ENCODE results near the gene CHD1L.
"Not testable (repeated sequence)": the region's sequence is repeated elsewhere in the genome, so short reads cannot be mapped to it uniquely, and the experiment has no call there.

CHD1L gene

GRCh38 chr1:147235822-147236221, 6.7 kb upstream of the CHD1L start:
- no peak for DNase-seq

- DNase-seq, result no peak
Measured at GRCh38 chr1:147236448-147236847, 6.0 kb upstream of the CHD1L start.

GRCh38 chr1:147236959-147237791, 5.3 kb upstream of the CHD1L start:
- no peak for DNase-seq

- DNase-seq, result no peak
Measured at GRCh38 chr1:147238053-147238902, 4.2 kb upstream of the CHD1L start.

DNA sequence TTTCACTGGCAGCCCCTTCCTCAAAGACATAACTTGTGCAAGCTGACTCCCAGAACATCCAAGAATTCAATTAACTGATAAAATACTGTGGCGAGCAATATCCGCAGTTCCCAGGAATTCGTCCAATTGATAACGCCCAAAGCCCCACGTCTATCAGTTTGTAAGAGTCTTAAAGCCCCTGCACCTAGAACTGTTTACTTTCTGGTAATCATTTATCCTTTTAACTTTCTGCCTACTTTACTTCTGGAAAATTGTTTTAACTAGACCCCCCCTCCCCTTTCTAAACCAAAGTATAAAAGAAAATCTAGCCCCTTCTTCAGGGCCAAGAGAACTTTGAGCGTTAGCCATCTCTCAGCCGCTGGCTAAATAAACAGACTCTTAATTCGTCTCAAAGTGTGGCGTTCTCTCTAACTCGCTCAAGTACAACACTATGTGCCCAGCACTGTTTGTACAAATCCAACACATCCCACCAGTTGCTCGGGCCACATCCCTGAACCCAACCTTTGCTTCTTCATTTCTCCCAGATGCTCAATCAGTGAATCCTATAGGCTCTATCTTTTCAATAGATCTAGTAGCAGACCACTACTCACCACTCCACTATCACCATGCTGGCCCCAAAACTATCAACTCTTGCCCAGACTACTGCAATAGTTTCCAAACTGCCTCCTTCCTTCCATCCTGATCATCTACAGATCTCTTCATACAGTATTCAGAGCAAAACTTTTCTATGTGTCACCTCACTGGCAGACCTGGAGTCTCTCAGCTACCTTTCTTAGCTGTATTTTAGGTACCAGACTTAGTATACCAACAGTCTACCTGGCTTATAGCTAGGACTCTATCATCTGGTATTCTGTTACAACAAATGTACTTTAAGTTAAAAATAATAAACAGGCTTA, 3.3 kb upstream of the CHD1L start:
- no peak for DNase-seq

DNA sequence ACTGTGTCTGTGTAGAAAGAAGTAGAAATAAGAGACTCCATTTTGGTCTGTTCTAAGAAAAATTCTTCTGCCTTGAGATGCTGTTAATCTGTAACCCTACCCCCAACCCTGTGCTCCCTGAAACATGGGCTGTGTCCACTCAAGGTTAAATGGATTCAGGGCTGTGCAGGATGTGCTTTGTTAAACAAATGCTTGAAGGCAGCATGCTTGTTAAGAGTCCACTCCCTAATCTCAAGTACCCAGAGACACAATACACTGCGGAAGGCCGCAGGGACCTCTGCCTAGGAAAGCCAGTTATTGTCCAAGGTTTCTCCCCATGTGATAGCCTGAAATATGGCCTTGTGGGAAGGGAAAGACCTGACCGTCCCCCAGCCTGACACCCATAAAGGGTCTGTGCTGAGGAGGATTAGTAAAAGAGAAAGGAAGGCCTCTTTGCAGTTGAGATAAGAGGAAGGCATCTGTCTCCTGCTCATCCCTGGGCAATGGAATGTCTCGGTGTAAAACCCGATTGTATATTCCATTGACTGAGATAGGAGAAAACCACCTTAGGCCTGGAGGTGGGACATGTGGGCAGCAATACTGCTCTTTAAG, 2.3 kb upstream of the CHD1L start:
- DNase-seq, result not testable (repeated sequence)

- DNase-seq, result no peak
Measured at GRCh38 chr1:147241934-147242448, 493 bp upstream of the CHD1L start.

DNA sequence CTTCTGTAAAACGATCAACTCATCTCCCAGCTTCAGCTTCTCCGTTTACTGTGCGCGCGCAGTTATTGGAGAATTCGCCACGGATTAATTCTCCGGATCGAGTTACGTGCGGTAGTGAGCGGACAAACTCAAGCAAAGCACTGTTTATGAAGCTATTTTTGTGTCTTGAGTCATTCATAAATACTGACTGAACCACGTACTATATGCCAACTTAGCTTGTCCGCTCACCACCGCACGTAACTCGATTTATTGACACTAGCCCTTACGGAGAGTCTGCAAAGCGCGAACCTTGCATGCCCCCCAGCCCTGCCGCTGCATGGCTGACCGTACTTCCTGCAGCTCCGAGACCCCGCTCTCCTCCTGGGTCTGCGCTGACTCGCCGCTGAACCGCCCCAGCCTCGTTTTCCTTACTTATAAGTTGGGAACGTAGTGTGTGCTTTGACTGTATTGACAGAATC, 773 bp downstream of the CHD1L start:
- peak; percentile 29 to 42 for DNase-seq

DNA sequence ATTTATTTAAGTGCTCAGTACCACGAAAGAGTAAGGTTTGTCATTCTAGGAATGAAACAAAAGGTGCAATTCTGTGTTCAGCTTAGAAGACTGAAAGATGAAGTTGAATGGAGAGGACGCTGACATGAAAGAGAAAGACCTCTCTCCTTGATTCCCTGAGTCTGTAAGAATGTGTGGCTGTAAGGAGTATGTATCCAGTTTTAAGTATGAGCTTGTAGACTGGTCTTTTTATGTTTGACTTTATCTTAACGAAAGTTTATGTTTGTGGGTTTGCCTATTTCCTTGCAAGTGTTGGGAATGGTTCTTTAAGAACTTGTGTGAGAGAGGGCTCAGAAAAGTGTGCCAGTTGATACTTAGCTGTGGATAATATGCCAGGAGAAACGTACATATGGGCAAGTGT, 1.4 kb downstream of the CHD1L start:
- DNase-seq, result no peak

DNA sequence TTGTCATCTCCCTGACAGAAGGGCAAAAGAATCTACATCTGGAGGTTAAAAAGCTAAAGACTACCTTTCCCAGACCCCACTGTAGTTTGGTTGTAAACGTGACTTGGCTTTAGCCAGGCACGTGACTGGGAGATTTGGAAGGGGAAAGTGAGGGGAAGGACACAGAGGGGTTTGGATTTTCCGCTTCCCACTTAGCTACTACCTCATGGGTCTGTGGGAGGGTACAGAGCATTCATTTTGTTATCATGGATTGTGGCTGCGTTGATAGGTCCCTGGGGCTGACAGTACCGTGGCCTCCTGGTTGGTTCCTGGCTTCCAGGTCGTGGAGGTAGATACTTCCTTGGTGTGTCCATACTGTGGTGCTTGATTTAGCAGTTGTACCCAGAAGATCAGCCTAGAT, 2.6 kb downstream of the CHD1L start:
- no peak for DNase-seq

- DNase-seq, result no peak
Measured at GRCh38 chr1:147245586-147246021, 3.1 kb downstream of the CHD1L start.

GRCh38 chr1:147246044-147246690, 3.7 kb downstream of the CHD1L start:
- no peak for DNase-seq

DNA sequence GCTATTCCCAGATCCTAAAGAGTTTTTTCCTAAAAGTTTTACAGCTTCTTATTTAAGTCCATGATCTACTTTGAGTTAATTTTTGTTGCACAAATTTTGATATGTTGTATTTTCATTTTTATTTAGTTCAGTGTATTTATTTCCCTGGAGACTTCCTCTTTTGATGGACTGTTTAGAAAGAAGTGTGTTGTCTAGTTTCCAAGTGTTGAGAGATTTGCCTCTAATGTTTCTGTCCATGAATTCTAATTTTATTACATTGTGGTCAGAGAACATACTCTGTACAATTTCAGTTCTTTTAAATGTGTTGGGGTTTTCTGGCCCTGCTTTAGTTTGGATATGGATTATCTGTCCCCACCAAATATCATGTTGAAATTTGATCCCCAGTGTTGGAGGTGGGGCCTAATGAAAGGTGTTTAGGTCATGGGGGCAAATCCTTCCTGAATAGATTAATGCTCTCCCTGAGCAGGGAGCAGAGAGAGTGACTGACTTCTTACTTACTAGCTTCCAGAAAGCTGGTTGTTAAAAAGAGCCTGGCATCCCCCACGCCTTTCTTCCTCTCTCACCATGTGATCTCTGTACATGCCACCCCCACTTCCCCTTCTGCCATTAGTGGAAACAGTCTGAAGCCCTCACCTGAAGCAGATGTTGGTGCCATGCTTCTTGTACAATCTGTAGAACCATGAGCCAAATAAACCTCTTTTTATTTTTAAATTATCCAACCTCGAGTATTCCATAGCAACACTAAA, 4.6 kb downstream of the CHD1L start:
- DNase-seq, result no peak

DNA sequence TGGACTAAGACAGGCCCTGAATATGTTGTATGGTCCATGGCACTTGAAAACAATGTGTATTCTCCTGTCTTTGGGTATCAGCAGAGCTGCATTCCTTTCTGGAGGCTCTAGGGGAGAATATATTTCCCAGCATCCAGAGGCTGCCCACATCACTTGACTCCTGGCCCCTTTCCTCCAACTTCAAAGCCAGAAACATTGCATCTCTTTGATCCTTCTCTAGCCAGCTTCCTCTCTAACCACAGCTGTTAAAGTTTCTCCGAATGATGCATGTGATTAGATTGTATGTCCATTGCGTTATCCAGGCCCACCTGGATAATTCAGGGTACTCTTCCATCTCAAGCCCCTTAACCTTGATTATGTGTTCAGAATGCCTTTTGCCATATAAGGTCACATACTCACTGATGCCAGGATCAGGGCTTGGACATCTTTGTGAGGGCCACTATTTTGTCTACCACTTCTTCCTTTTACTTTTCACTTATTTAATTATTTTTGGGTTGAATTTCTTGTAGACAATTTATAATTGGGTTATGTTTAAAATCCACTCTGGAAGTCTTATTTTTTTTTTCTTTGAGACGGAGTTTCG, 5.3 kb downstream of the CHD1L start:
- no peak for DNase-seq

- no peak for DNase-seq
Measured at GRCh38 chr1:147252540-147252939, 10.1 kb downstream of the CHD1L start.

DNA sequence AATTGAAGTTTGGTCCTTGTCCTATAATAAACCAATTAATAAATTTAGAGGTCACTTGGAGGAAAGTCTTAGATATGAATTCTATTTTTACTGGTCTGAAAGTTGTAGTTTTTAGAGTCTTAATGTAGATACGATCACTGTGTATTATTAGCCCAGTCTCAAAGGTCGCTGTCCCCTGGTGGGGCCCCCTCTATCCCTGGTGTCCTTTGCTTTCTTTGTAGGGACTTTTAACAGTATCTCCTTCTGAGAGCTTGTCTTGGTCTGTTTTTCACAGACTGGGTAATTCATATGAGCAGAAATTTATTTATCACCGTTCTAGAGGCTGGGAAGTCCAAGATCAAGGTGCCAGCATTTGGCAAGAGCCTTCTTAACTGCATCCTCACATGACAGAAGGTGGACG, 18.5 kb downstream of the CHD1L start:
- no peak for DNase-seq

- DNase-seq, result no peak
Measured at GRCh38 chr1:147264158-147264768, 21.8 kb downstream of the CHD1L start.

DNA sequence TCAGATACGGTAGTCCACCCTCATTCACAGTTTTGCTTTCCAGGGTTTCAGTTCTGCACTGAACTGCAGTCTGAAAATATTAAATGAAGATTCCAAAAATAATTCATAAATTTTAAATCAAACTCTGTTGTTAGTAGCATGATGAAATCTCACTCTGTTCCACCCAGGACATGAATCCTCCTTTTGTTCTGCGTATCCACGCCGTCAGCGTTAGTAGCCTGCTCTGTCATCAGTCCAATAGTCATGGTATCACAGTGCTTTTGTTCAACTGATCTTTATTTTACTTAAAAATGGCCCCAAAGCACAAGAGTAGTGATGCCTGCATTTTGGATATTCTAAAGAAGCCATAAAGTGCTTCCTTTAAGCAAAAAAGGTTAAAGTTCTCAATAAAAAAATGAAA, 23.9 kb downstream of the CHD1L start:
- DNase-seq, result no peak

GRCh38 chr1:147267711-147268110, 25.2 kb downstream of the CHD1L start:
- DNase-seq, result no peak

DNA sequence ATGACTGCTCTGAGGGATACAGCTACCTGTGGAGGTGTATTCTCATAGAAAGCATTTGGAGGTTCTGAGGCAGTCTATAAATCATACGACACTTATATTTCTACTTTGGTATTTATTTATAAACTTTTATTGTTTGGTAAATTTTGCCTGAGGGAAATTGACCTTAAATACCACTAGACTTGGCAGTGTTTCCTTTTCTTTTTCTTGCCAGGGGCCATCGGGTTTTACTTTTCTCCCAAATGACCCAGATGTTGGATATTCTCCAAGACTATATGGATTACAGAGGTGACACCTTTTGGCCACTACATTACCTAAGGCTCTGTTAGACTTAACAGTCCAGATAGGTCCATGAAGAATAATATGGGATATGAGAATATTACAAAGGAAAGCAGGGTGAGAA, 28.2 kb downstream of the CHD1L start:
- DNase-seq, result no peak
